ENCODE measurements around the gene GRIK3. TPM values are rescaled to one million over a fixed set of nuclear protein-coding genes. Genes with fewer than 3 reads are reported as not detected.
A peak's percentile ranks its signal among the peaks of the same experiment; 100 is the strongest.

Gene GRIK3
- total RNA-seq, 1 experiment from 2014 or later: not detected

DNA sequence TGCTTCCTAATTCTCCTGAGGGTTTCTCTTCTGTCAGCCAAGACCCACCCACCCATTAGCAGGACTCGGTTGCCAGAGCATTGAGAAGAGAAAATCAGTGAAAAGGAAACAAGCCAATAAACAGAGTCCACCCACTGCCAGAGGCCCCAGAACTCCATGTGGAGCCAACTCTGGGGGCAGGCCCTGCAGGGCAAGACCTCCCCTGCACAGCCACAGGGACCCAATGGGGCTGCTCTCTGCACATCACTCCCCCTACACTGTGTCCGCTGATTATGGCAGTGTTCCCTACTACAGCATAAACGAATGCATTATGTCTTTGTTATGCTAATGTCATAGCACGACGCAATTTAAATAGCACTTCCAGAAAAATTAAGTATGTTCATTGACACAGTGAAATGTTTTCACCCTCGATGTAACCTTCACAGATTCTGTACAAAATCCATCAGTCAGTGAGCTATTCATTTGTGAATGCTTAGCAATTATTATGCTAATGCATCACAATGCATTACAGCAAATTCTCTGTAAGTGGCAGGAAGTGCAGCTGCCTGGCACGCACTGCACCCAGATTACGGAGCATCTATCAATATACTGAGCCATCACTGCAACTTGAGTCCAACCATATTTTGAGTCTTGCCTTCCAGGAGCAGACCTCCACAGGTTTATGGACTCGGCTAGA, 56.4 kb downstream of the GRIK3 start:
- Histone ChIP-seq H3K9me2 (replicated peaks; ENCODE audit: insufficient read depth, low read length) (no peaks in the 10 kb centered on the region), H3K4me2 (ENCODE audit: low read depth, low read length, poor library complexity, severe bottlenecking) (no peak overlapping the region), H3K4me1 (ENCODE audit: low read length) (no peaks in the 10 kb centered on the region), H3K27ac (ENCODE audit: low read length) (no peak overlapping the region), H3K9ac (ENCODE audit: low read length) (no peak overlapping the region), H3K9me3 (ENCODE audit: low read length) (no peaks in the 10 kb centered on the region), H3K36me3 (ENCODE audit: insufficient read depth, low read length) (no peaks in the 10 kb centered on the region), H3K27me3 (ENCODE audit: low read length) (0 out of 2 replicates have a peak, but pooled peaks cover 3% of the 10 kb centered on the region), H4K20me1 (ENCODE audit: insufficient read depth, low read depth, low read length) (no peaks in the 10 kb centered on the region), H3K79me2 (ENCODE audit: low read length) (no peaks in the 10 kb centered on the region), H3K4me3 (ENCODE audit: low read length) (no peak overlapping the region), H2AFZ (ENCODE audit: low read length) (no peak overlapping the region)
- no peak for DNase-seq

DNA sequence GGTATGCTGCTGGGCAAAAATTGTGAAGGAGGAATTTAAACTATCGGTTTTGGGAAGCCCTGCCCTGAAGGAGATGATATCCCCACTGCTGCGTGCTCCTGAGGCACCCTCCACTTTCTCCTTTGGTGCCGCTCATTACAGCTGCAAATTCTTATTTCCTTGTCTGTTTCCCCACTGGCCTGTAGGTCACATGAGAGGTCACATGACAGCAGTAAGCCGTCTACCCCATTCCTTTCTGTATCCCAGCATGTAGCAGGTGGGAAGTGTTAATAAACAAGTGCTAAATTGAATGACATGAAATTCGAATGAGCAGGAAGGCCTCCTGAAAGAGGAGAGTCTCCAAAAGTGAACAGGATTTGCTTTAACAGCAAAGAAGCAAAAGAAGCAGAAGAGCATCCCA, 58.7 kb downstream of the GRIK3 start:
- Histone ChIP-seq H3K4me3 (ENCODE audit: low read length) (no peak overlapping the region), H2AFZ (ENCODE audit: low read length) (no peak overlapping the region), H3K9me2 (replicated peaks; ENCODE audit: insufficient read depth, low read length) (no peaks in the 10 kb centered on the region), H3K36me3 (ENCODE audit: insufficient read depth, low read length) (no peaks in the 10 kb centered on the region), H3K27me3 (ENCODE audit: low read length) (0 out of 2 replicates have a peak, but pooled peaks cover 3% of the 10 kb centered on the region), H3K4me2 (ENCODE audit: low read depth, low read length, poor library complexity, severe bottlenecking) (no peak overlapping the region), H3K79me2 (ENCODE audit: low read length) (no peaks in the 10 kb centered on the region), H3K9ac (ENCODE audit: low read length) (no peak overlapping the region), H3K4me1 (ENCODE audit: low read length) (no peaks in the 10 kb centered on the region), H4K20me1 (ENCODE audit: insufficient read depth, low read depth, low read length) (no peaks in the 10 kb centered on the region), H3K9me3 (ENCODE audit: low read length) (no peaks in the 10 kb centered on the region), H3K27ac (ENCODE audit: low read length) (no peak overlapping the region)
- no peak for DNase-seq

DNA sequence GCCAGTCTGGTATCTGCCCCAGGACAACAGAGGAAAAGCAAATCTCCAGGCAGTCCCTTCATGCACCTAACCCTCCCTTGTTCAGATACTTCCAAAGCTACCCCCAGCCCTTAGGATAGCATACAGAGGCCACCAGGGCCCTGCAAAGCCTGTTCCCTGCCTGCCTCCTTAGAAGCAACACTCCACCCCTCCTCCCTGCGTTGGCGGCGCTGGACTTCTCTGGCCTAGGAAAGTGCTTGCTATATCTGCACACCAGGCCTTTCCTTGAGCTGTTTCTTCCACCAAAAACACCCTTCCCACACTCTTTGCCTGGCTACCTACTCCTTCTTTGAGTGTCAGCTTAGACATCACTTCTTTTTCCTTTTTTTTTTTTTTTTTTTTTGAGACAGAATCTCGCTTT, 61.3 kb downstream of the GRIK3 start:
- Histone ChIP-seq H3K36me3 (ENCODE audit: insufficient read depth, low read length) (no peaks in the 10 kb centered on the region), H4K20me1 (ENCODE audit: insufficient read depth, low read depth, low read length) (no peaks in the 10 kb centered on the region), H3K27ac (ENCODE audit: low read length) (no peak overlapping the region), H3K4me2 (ENCODE audit: low read depth, low read length, poor library complexity, severe bottlenecking) (no peak overlapping the region), H3K27me3 (ENCODE audit: low read length) (no peaks in the 10 kb centered on the region), H3K9me3 (ENCODE audit: low read length) (no peaks in the 10 kb centered on the region), H3K4me1 (ENCODE audit: low read length) (no peaks in the 10 kb centered on the region), H3K79me2 (ENCODE audit: low read length) (no peaks in the 10 kb centered on the region), H2AFZ (ENCODE audit: low read length) (no peak overlapping the region), H3K9ac (ENCODE audit: low read length) (no peak overlapping the region), H3K9me2 (replicated peaks; ENCODE audit: insufficient read depth, low read length) (no peaks in the 10 kb centered on the region), H3K4me3 (ENCODE audit: low read length) (no peak overlapping the region)
- no peak for DNase-seq

DNA sequence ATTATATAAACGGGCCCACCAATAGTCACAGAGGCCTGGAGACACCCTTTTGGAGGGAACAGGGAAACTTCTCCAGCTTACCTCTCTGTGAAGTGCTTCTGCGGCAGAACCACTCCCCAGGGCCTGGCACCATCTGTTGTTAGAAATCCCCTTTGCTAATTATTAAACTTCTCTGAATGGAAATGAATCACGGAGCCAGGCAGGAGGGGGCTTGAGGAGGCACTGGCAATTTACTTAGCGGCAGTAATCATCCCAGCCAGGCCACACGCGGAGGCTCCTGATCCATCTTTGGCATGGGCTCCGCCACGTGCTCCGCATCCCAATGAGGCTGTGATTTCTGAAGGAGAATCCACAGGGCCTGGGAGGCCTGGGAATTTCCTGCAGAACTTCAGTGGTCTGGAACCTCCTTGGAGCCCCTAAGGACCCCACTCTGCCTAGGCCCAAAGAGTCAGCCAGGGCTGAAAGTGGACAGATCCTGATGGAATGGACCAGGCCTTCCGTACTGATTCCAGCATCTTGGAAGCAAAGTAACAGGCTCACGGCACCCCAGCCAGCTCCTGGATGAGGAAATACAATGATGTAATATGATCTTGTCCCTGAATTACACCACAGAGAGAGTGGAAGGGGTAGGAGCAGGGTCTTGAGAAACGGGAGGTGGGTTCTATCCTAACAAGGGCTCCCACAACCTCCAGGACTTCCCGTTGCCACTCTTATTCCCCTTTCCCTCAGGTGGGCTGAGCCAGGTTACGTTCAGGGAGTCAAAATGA, 62.3 kb downstream of the GRIK3 start:
- H2AFZ ChIP-seq (ENCODE audit: low read length): no peak overlapping the region
- no peak overlapping the region for H3K4me2 ChIP-seq (ENCODE audit: low read depth, low read length, poor library complexity, severe bottlenecking)
- no peak overlapping the region for H3K9ac ChIP-seq (ENCODE audit: low read length)
- no peaks in the 10 kb centered on the region for H3K36me3 ChIP-seq (ENCODE audit: insufficient read depth, low read length)
- H3K9me3 ChIP-seq (ENCODE audit: low read length): no peaks in the 10 kb centered on the region
- H3K4me1 ChIP-seq (ENCODE audit: low read length): no peaks in the 10 kb centered on the region
- H3K9me2 ChIP-seq (replicated peaks; ENCODE audit: insufficient read depth, low read length): no peaks in the 10 kb centered on the region
- no peaks in the 10 kb centered on the region for H3K79me2 ChIP-seq (ENCODE audit: low read length)
- H3K27me3 ChIP-seq (ENCODE audit: low read length): no peaks in the 10 kb centered on the region
- no peak overlapping the region for H3K4me3 ChIP-seq (ENCODE audit: low read length)
- DNase-seq: no peak
- no peaks in the 10 kb centered on the region for H4K20me1 ChIP-seq (ENCODE audit: insufficient read depth, low read depth, low read length)
- no peak overlapping the region for H3K27ac ChIP-seq (ENCODE audit: low read length)

DNA sequence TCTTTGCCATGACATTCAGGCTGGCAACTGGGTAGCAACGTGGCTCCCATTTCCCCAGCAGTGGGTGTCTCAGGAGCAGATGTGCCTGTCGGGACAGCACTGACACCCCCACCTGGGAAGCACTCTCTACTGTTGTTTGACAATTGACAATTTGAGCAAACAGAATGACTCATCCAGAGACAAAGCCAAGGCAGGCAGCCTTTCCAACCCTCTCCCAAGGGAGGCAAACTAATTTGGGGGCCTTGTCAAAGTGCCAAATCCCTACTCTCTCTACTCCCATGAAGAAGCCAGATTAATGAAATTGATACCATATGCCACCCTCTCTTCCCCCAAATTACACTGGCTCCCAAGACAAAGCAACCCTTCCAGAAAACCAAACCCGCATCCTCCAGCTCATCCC, 65.6 kb downstream of the GRIK3 start:
- no peaks in the 10 kb centered on the region for H3K9me3 ChIP-seq (ENCODE audit: low read length)
- 0 out of 2 replicates have a peak, but pooled peaks cover 5% of the 10 kb centered on the region for H4K20me1 ChIP-seq (ENCODE audit: insufficient read depth, low read depth, low read length)
- no peak overlapping the region for H3K4me3 ChIP-seq (ENCODE audit: low read length)
- H3K79me2 ChIP-seq (ENCODE audit: low read length): no peaks in the 10 kb centered on the region
- no peak overlapping the region for H2AFZ ChIP-seq (ENCODE audit: low read length)
- H3K27ac ChIP-seq (ENCODE audit: low read length): no peak overlapping the region
- H3K9me2 ChIP-seq (replicated peaks; ENCODE audit: insufficient read depth, low read length): no peaks in the 10 kb centered on the region
- H3K9ac ChIP-seq (ENCODE audit: low read length): no peak overlapping the region
- no peaks in the 10 kb centered on the region for H3K4me1 ChIP-seq (ENCODE audit: low read length)
- no peaks in the 10 kb centered on the region for H3K27me3 ChIP-seq (ENCODE audit: low read length)
- H3K4me2 ChIP-seq (ENCODE audit: low read depth, low read length, poor library complexity, severe bottlenecking): no peak overlapping the region
- no peaks in the 10 kb centered on the region for H3K36me3 ChIP-seq (ENCODE audit: insufficient read depth, low read length)
- no peak for DNase-seq

DNA sequence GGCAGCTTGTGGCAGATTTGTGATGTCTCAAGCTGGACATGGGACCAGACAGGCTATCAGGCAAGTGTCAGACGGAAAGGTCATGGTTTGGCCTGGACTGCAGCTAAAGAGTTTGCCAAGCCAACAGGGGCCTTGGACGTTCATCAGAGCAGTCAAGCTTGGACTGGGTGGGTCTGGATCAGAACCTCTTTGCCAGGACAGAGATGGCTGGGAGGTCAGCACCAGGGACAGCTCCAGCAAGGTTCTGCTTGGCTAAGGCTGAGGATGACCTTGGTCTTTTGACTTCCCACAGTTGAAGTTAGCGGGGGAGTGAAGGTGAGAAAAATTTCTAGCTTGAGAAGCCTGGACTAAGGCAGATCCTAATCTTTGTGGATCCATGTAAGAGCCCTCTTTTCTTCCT, 68.1 kb downstream of the GRIK3 start:
- H2AFZ ChIP-seq (ENCODE audit: low read length): no peak overlapping the region
- no peaks in the 10 kb centered on the region for H3K9me2 ChIP-seq (replicated peaks; ENCODE audit: insufficient read depth, low read length)
- H3K36me3 ChIP-seq (ENCODE audit: insufficient read depth, low read length): no peaks in the 10 kb centered on the region
- H3K79me2 ChIP-seq (ENCODE audit: low read length): no peaks in the 10 kb centered on the region
- DNase-seq: peak; percentile 65
- no peak overlapping the region for H3K27ac ChIP-seq (ENCODE audit: low read length)
- H3K4me3 ChIP-seq (ENCODE audit: low read length): no peak overlapping the region
- H3K4me2 ChIP-seq (ENCODE audit: low read depth, low read length, poor library complexity, severe bottlenecking): no peak overlapping the region
- H3K9me3 ChIP-seq (ENCODE audit: low read length): no peaks in the 10 kb centered on the region
- H4K20me1 ChIP-seq (ENCODE audit: insufficient read depth, low read depth, low read length): 0 out of 2 replicates have a peak, but pooled peaks cover 5% of the 10 kb centered on the region
- no peaks in the 10 kb centered on the region for H3K4me1 ChIP-seq (ENCODE audit: low read length)
- no peak overlapping the region for H3K9ac ChIP-seq (ENCODE audit: low read length)
- H3K27me3 ChIP-seq (ENCODE audit: low read length): no peaks in the 10 kb centered on the region

DNA sequence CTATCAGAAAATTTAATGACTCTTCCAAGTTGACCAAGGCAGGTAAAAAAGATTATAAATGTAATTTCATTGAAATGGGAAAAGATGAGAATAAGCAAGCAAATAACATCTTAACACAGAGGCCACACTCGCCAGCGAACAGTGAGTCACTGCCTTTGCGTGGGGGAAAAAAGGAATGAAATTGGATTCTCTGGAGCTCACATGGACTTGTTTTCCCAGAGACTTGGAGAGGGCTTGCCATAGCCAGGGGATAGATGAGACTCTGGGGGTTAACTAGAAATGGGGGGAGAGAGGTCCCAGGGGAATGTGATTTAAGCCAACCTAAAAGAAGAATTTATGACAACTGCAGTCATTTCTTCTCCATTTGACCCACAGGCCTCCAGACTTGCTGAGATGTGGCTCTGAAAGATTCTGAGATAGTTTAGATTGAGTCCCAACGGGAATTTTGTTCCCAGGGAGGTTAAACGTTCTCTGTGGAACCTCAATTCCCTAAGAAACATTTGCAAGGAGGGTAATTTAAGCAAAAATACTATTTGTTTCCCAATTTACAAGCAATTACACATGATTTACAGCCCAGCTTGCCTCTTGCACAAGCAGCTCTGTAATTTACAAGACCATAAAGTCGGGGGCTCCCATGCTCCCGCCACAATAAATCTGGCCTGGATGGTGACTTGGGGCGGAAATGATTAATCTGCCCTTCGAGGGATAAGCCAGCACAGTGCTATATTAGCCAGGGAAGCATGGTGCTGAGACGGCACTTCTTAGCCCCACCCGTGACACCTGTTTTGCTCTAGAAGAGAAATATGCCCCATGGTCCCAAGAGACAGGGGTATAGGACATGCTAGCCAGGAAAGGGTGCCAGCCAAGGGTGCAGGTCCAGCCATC, 68.8 kb downstream of the GRIK3 start:
- H3K9ac ChIP-seq (ENCODE audit: low read length): no peak overlapping the region
- no peak overlapping the region for H2AFZ ChIP-seq (ENCODE audit: low read length)
- 0 out of 2 replicates have a peak, but pooled peaks cover 5% of the 10 kb centered on the region for H4K20me1 ChIP-seq (ENCODE audit: insufficient read depth, low read depth, low read length)
- H3K9me2 ChIP-seq (replicated peaks; ENCODE audit: insufficient read depth, low read length): no peaks in the 10 kb centered on the region
- no peak overlapping the region for H3K27ac ChIP-seq (ENCODE audit: low read length)
- no peaks in the 10 kb centered on the region for H3K36me3 ChIP-seq (ENCODE audit: insufficient read depth, low read length)
- H3K79me2 ChIP-seq (ENCODE audit: low read length): no peaks in the 10 kb centered on the region
- no peak overlapping the region for H3K4me2 ChIP-seq (ENCODE audit: low read depth, low read length, poor library complexity, severe bottlenecking)
- no peaks in the 10 kb centered on the region for H3K9me3 ChIP-seq (ENCODE audit: low read length)
- DNase-seq: no peak
- no peaks in the 10 kb centered on the region for H3K4me1 ChIP-seq (ENCODE audit: low read length)
- H3K4me3 ChIP-seq (ENCODE audit: low read length): no peak overlapping the region
- H3K27me3 ChIP-seq (ENCODE audit: low read length): no peaks in the 10 kb centered on the region

DNA sequence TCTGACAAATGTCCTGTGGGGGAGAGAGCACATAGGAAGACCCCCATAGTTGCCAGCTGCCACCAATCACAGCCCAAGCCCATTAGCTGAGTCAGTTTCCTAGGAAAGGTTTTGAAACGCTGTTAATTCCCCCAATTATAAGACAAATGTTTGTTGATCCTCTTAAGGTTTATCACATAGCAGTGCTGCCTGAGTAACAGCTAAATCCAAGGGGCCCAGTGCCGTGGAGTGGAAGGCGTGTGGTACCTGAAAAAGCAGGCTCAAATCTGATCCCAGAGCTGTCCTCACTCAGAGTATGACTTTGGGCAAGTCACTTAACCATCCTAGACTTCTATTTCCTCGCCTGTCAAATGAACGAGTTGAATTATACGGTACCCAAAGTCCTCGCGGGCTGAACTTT, 69.5 kb downstream of the GRIK3 start:
- H3K27ac ChIP-seq (ENCODE audit: low read length): no peak overlapping the region
- no peaks in the 10 kb centered on the region for H3K79me2 ChIP-seq (ENCODE audit: low read length)
- no peaks in the 10 kb centered on the region for H3K4me1 ChIP-seq (ENCODE audit: low read length)
- H3K9me2 ChIP-seq (replicated peaks; ENCODE audit: insufficient read depth, low read length): no peaks in the 10 kb centered on the region
- H3K36me3 ChIP-seq (ENCODE audit: insufficient read depth, low read length): no peaks in the 10 kb centered on the region
- no peak overlapping the region for H3K9ac ChIP-seq (ENCODE audit: low read length)
- H3K27me3 ChIP-seq (ENCODE audit: low read length): no peaks in the 10 kb centered on the region
- H3K9me3 ChIP-seq (ENCODE audit: low read length): no peaks in the 10 kb centered on the region
- H2AFZ ChIP-seq (ENCODE audit: low read length): no peak overlapping the region
- 0 out of 2 replicates have a peak, but pooled peaks cover 5% of the 10 kb centered on the region for H4K20me1 ChIP-seq (ENCODE audit: insufficient read depth, low read depth, low read length)
- DNase-seq: no peak
- no peak overlapping the region for H3K4me2 ChIP-seq (ENCODE audit: low read depth, low read length, poor library complexity, severe bottlenecking)
- H3K4me3 ChIP-seq (ENCODE audit: low read length): no peak overlapping the region
